Measurements from ENCODE around the gene CPSF4.

CPSF4 gene

DNA sequence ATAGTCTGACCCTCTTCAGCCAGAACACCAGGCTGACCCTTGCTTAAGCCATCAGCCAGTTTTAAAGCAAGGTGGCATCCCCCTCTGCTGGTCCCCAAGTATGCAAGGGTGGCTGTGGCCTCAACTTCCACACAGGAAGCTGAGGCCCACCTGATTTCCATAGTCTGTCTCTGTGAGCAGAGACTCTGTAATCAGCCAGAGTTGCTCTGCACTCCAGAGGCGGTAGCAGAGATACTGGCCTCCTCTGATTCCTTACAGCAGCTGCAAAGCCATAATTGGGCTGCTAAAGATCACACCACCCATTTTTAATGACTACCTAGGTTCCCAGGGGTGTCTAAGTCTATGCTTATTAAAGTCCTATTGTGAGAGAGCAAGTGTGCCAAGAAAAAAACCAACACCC, 32.2 kb upstream of the CPSF4 start:
- Histone ChIP-seq H4K20me1 (ENCODE audit: insufficient read depth) (no peaks in the 10 kb centered on the region; the same call in 1 of the 2 replicates), H3K79me2 (ENCODE audit: insufficient read depth, low read depth) (peaks cover 78% of the 10 kb centered on the region), H2AFZ (ENCODE audit: low read depth) (no peak overlapping the region), H3K4me2 (peak overlapping the region; percentile 92), H3K9ac (no peak overlapping the region), H3K27ac (0 out of 2 replicates have a peak overlapping the region, but pooled peaks have one; percentile 98), H3K36me3 (ENCODE audit: insufficient read depth) (peaks cover 9% of the 10 kb centered on the region; the same call in 1 of the 2 replicates), H3K4me1 (ENCODE audit: low read depth, poor library complexity, severe bottlenecking) (peaks cover 28% of the 10 kb centered on the region), H3K27me3 (ENCODE audit: insufficient read depth, low read depth) (no peaks in the 10 kb centered on the region), H3K4me3 (IDR thresholded peaks at IDR 0.05; ENCODE audit: insufficient read depth, low read depth, low read length) (no peak overlapping the region)
- TF ChIP-seq, protein P1, sequence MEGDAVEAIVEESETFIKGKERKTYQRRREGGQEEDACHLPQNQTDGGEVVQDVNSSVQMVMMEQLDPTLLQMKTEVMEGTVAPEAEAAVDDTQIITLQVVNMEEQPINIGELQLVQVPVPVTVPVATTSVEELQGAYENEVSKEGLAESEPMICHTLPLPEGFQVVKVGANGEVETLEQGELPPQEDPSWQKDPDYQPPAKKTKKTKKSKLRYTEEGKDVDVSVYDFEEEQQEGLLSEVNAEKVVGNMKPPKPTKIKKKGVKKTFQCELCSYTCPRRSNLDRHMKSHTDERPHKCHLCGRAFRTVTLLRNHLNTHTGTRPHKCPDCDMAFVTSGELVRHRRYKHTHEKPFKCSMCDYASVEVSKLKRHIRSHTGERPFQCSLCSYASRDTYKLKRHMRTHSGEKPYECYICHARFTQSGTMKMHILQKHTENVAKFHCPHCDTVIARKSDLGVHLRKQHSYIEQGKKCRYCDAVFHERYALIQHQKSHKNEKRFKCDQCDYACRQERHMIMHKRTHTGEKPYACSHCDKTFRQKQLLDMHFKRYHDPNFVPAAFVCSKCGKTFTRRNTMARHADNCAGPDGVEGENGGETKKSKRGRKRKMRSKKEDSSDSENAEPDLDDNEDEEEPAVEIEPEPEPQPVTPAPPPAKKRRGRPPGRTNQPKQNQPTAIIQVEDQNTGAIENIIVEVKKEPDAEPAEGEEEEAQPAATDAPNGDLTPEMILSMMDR (conservative IDR thresholded peaks at IDR 0.05; ENCODE audit: low read depth, low read length) = no peak

DNA sequence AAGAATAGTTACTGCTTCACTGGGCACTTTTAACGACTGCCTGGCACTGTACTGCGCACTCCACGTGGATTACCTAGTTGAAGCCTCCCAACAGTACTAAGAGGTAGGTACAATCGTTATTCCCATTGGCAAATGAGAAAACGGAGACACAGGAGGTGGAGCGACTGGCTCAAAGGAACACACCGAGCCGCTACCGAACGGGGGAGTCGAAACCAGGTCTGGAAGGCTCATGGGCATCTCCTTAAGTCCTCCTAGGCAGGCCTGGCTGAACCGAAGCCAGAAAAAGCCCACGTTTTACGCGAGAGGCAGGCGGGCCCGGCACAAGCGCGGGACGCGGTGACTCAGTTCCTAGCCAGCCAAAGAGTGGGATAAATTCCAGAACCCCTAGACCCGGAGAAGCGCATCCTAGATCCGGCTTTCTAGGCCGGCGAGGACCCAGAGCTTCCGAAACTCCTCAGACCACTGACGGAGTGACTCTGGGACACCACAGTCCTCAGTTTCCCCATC, 30.8 kb upstream of the CPSF4 start:
- H4K20me1 ChIP-seq (ENCODE audit: insufficient read depth) = no peaks in the 10 kb centered on the region; the same call in 1 of the 2 replicates

DNA sequence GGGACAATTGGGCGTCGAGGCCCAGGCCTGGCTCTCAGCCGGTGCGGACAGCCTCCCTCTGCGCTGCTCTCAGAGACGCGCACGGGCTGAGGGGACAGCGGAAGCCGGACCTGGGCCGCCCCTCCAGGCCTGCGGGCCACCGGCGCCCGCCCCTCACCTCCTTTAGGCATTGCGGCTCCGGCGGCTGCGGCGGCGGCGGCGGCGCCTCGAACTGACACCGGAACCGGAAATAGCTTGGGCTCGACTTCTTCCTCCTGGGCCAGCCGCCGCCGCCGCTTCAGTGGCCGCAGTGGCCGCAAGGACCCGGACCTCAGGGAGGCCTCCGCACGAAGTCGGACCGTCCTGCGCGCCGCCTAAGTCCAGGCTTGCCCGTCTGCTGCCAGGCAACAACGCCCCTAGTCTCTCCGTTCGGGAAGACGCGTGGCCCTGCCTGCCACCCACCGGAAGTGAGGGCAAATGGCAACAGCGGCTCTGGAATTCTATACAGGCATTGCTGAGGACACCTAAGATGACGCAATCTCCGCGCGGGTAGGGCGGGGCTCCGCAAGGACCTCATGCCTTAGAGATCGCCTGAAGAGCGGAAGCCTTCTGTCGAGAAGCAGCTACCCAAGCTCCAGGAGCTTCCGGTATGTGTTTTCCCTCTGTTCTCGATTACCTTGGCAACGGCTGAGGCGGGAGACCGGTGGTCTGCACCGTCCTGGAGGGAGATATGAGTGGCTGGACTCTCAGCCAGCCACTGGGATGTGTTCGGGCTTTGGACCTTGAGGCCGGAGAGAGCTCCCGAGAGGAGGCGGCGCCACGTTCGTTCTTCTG, 30.2 kb upstream of the CPSF4 start, which contains the start of the genes BUD31 and PDAP1:
BUD31 (plus strand) TSS at position 591 of the 813 bp plus-strand sequence. CDS start 2,124 bp downstream, outside the sequence.
PDAP1 (minus strand) TSS at position 219 of the 813 bp plus-strand sequence; CDS start at position 170, 49 bp downstream.
- Histone ChIP-seq H3K79me2 (ENCODE audit: insufficient read depth, low read depth) (peaks cover 86% of the 10 kb centered on the region), H3K4me1 (ENCODE audit: low read depth, poor library complexity, severe bottlenecking) (peaks cover 28% of the 10 kb centered on the region), H3K4me2 (peak within 1 kb of the TSS; percentile 92), H3K27me3 (ENCODE audit: insufficient read depth, low read depth) (no peaks in the 10 kb centered on the region), H3K9ac (peak within 1 kb of the TSS; percentile 99), H3K4me3 (IDR thresholded peaks at IDR 0.05; ENCODE audit: insufficient read depth, low read depth, low read length) (peak within 1 kb of the TSS; percentile 41), H3K27ac (peak within 1 kb of the TSS; percentile 98), H4K20me1 (ENCODE audit: insufficient read depth) (no peaks in the 10 kb centered on the region; the same call in 1 of the 2 replicates), H2AFZ (ENCODE audit: low read depth) (peak within 1 kb of the TSS; percentile 81), H3K36me3 (ENCODE audit: insufficient read depth) (peaks cover 7% of the 10 kb centered on the region; the same call in 1 of the 2 replicates)
- TF ChIP-seq, protein P1 (conservative IDR thresholded peaks at IDR 0.05; ENCODE audit: low read depth, low read length) = peak; percentile 26; the same call in 1 of the 2 replicates

More for the DNA sequence above, 30.8 kb upstream of the CPSF4 start:
- Histone ChIP-seq H3K4me3 (IDR thresholded peaks at IDR 0.05; ENCODE audit: insufficient read depth, low read depth, low read length) (peak overlapping the region; percentile 41), H3K27ac (peak overlapping the region; percentile 98), H3K27me3 (ENCODE audit: insufficient read depth, low read depth) (no peaks in the 10 kb centered on the region), H3K4me1 (ENCODE audit: low read depth, poor library complexity, severe bottlenecking) (peaks cover 28% of the 10 kb centered on the region), H3K9ac (peak overlapping the region; percentile 99), H3K36me3 (ENCODE audit: insufficient read depth) (peaks cover 7% of the 10 kb centered on the region; the same call in 1 of the 2 replicates), H3K4me2 (peak overlapping the region; percentile 92), H3K79me2 (ENCODE audit: insufficient read depth, low read depth) (peaks cover 87% of the 10 kb centered on the region), H2AFZ (ENCODE audit: low read depth) (peak overlapping the region; percentile 81)
- TF ChIP-seq, protein P1 (conservative IDR thresholded peaks at IDR 0.05; ENCODE audit: low read depth, low read length) = no peak

DNA sequence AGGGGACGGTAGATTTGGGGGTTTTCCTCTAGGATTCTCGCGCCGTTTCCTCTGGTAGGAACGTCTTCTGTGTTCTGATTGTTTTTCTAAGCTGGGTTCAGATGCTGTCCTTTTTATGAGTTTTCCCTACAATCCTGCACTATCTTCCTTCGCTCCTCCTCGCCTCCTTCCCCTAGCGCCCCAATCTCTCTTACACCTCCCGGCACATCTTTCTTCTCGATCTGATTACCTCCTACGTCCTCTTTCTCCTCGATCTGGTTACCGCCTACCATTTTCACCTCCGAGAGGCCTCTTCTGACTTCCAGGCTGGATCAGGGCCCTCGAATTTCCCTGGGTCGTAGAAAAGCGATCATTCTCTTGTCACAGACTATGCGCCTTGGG, 29.6 kb upstream of the CPSF4 start:
- Histone ChIP-seq H2AFZ (ENCODE audit: low read depth) (peak overlapping the region; percentile 81), H3K4me1 (ENCODE audit: low read depth, poor library complexity, severe bottlenecking) (peaks cover 28% of the 10 kb centered on the region), H4K20me1 (ENCODE audit: insufficient read depth) (no peaks in the 10 kb centered on the region; the same call in 1 of the 2 replicates), H3K27ac (peak overlapping the region; percentile 98), H3K36me3 (ENCODE audit: insufficient read depth) (peaks cover 7% of the 10 kb centered on the region; the same call in 1 of the 2 replicates), H3K4me2 (peak overlapping the region; percentile 92), H3K9ac (peak overlapping the region; percentile 99), H3K79me2 (ENCODE audit: insufficient read depth, low read depth) (peaks cover 80% of the 10 kb centered on the region), H3K4me3 (IDR thresholded peaks at IDR 0.05; ENCODE audit: insufficient read depth, low read depth, low read length) (no peak overlapping the region), H3K27me3 (ENCODE audit: insufficient read depth, low read depth) (no peaks in the 10 kb centered on the region)
- TF ChIP-seq, protein P1 (conservative IDR thresholded peaks at IDR 0.05; ENCODE audit: low read depth, low read length) = no peak
